WTC11 (cell line): ENCODE measurements around the gene HLF.

Experiments
- CREB1 ChIP-seq: sonication (generic); formaldehyde crosslinking; IDR thresholded peaks from 2 replicates; pipeline ENCODE4 v1.8.0; 2023; ENCODE audit warnings: mild to moderate bottlenecking, missing genetic modification reagents
- TF ChIP-seq, protein P1 (sequence below): fragments of 200-600 bp; IDR thresholded peaks from 2 replicates; pipeline ENCODE4 v1.8.0; 2022; ENCODE audit warnings: antibody characterized with exemption

- TF ChIP-seq, protein P1, sequence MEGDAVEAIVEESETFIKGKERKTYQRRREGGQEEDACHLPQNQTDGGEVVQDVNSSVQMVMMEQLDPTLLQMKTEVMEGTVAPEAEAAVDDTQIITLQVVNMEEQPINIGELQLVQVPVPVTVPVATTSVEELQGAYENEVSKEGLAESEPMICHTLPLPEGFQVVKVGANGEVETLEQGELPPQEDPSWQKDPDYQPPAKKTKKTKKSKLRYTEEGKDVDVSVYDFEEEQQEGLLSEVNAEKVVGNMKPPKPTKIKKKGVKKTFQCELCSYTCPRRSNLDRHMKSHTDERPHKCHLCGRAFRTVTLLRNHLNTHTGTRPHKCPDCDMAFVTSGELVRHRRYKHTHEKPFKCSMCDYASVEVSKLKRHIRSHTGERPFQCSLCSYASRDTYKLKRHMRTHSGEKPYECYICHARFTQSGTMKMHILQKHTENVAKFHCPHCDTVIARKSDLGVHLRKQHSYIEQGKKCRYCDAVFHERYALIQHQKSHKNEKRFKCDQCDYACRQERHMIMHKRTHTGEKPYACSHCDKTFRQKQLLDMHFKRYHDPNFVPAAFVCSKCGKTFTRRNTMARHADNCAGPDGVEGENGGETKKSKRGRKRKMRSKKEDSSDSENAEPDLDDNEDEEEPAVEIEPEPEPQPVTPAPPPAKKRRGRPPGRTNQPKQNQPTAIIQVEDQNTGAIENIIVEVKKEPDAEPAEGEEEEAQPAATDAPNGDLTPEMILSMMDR: no peak
- no peak for TF ChIP-seq CREB1
These were observed 86.5 kb downstream of the HLF start for GRCh38 chr17:55351226-55351625.
